Kidney (tissue), 22 donors: ENCODE data around the gene PDLIM5. TPM values are rescaled to one million over a fixed set of nuclear protein-coding genes. Genes with fewer than 3 reads are reported as not detected.
"Not testable (repeated sequence)": the region's sequence is repeated elsewhere in the genome, so short reads cannot be mapped to it uniquely, and the experiment has no call there.

Experiments used
- DNase-seq, 5 donors: peaks; one replicate each; pipeline ENCODE4 v3.0.0-alpha.2; 2013 to 2020
- FAIRE-seq: peaks from 2 replicates; lab custom pipeline; 2012; peaks lifted over from hg19 to GRCh38; lab: Jason Lieb, UNC
- H3K27ac ChIP-seq, 2 donors: one replicate each; pipeline ENCODE4 v1.7.0; 2013; ENCODE audit warnings: low read depth in 2 of 2, low read length in 2 of 2, inconsistent platforms in 1 of 2
- H3K27me3 ChIP-seq: one replicate; pipeline ENCODE4 v1.7.1; 2013; ENCODE audit warnings: low read length, inconsistent platforms; ENCODE audit not compliant: control insufficient read depth, insufficient read depth
- H3K36me3 ChIP-seq, 3 donors: one replicate each; pipeline versions ENCODE4 v1.7.0 to v1.7.1; 2013; ENCODE audit warnings: low read length in 3 of 3, control low read depth in 1 of 3, inconsistent platforms in 1 of 3; ENCODE audit not compliant: insufficient read depth in 3 of 3, control insufficient read depth in 2 of 3
- H3K4me1 ChIP-seq, 3 donors: one replicate each; pipeline versions ENCODE4 v1.7.0 to v1.7.1; 2013; ENCODE audit warnings: low read length in 3 of 3, inconsistent platforms in 1 of 3, low read depth in 1 of 3; ENCODE audit not compliant: control insufficient read depth in 2 of 3, insufficient read depth in 2 of 3
- H3K4me3 ChIP-seq, 3 donors: one replicate each; pipeline versions ENCODE4 v1.7.0 to v1.8.1; 2013; ENCODE audit warnings: low read length in 3 of 3, control low read depth in 1 of 3, inconsistent platforms in 1 of 3
- H3K9ac ChIP-seq, 3 donors: one replicate each; pipeline versions ENCODE4 v1.7.0 to v1.7.1; 2013; ENCODE audit warnings: low read length in 3 of 3, control low read depth in 1 of 3, inconsistent platforms in 1 of 3
- H3K9me3 ChIP-seq, 3 donors: one replicate each; pipeline versions ENCODE4 v1.7.0 to v1.7.1; 2013; ENCODE audit warnings: low read length in 3 of 3, control low read depth in 1 of 3, inconsistent platforms in 1 of 3; ENCODE audit not compliant: control insufficient read depth in 2 of 3, insufficient read depth in 1 of 3
- CTCF ChIP-seq: IDR thresholded peaks from 3 replicates; pipeline ENCODE4 v1.5.1; 2012; ENCODE audit warnings: mild to moderate bottlenecking, moderate library complexity, borderline replicate concordance; ENCODE audit not compliant: insufficient read depth; ENCODE audit errors: extremely low read depth
- intact Hi-C: fragments of 100-400 bp; cut with DNase I; formaldehyde crosslinking; loops from one replicate; pipeline ENCODE4 v1.11.1; 2022
- long read RNA-seq, 10 donors: library from polyadenylated mRNA in 1 of 10; unstranded in 1 of 10; transcript quantifications; one replicate each; pipeline ENCODE4 v2.0.0 and lab custom pipeline, GENCODE V29; 2021 to 2026
- polyA plus RNA-seq: library from polyadenylated mRNA; stranded (reverse); fragments of 350-450 nt; fragmentation: Illumina TruSeq; extraction: RNeasy Lipid Tissue Mini Kit (QIAGEN cat#74804); gene quantifications from one replicate; pipeline ENCODE4 v1.2.3, GENCODE V29; 2014; ENCODE audit warnings: low read depth, low replicate concordance; ENCODE audit not compliant: insufficient read depth
- total RNA-seq: library from RNA; stranded (reverse); fragmentation: NEBNext Ultra II Directional; extraction: Animal tissue kit (Norgen Biotek cat#: 25700); gene quantifications from one replicate; pipeline ENCODE4 v1.2.1, GENCODE V29; 2021
- donor health status: control.
- donor health status: control.
- donor health status: control.
- donor health status: control.
- donor health status: control.
- donor health status: DM: yes; HTN: yes; CAD: no.
- donor health status: Normal renal cell carcinoma (clear cell type).

PDLIM5 gene
- total RNA-seq = 167 TPM
- polyA plus RNA-seq = 24.3 TPM
- long read RNA-seq, donor 1, full-length matches to known transcripts = 4 of 4 reads
- long read RNA-seq, donor 1, partial matches to known transcripts = 0 of 4 reads
- long read RNA-seq, donor 1, other reads (novel, unspliced or antisense) = 0 of 4 reads
- long read RNA-seq, donor 2, partial matches to known transcripts = 0 of 2 reads
- long read RNA-seq, donor 2, other reads (novel, unspliced or antisense) = 0 of 2 reads
- long read RNA-seq, donor 3, full-length matches to known transcripts = 9 of 9 reads
- long read RNA-seq, donor 3, partial matches to known transcripts = 0 of 9 reads
- long read RNA-seq, donor 3, other reads (novel, unspliced or antisense) = 0 of 9 reads
- long read RNA-seq, donor 4, full-length matches to known transcripts = 5 of 5 reads
- long read RNA-seq, donor 4, partial matches to known transcripts = 0 of 5 reads
- long read RNA-seq, donor 4, other reads (novel, unspliced or antisense) = 0 of 5 reads
- long read RNA-seq, donor 5 = 0 reads
- long read RNA-seq, donor 6, partial matches to known transcripts = 0 of 1 reads
- long read RNA-seq, donor 6, other reads (novel, unspliced or antisense) = 0 of 1 reads
- long read RNA-seq, donor 7, full-length matches to known transcripts = 33 of 90 reads
- long read RNA-seq, donor 7, partial matches to known transcripts = 23 of 90 reads
- long read RNA-seq, donor 7, other reads (novel, unspliced or antisense) = 34 of 90 reads
- long read RNA-seq, donor 8, full-length matches to known transcripts = 1 of 8 reads
- long read RNA-seq, donor 8, partial matches to known transcripts = 7 of 8 reads
- long read RNA-seq, donor 8, other reads (novel, unspliced or antisense) = 0 of 8 reads
- long read RNA-seq, donor 9, partial matches to known transcripts = 5 of 5 reads
- long read RNA-seq, donor 9, other reads (novel, unspliced or antisense) = 0 of 5 reads
- long read RNA-seq, donor 10, full-length matches to known transcripts = 4 of 9 reads
- long read RNA-seq, donor 10, partial matches to known transcripts = 5 of 9 reads
- long read RNA-seq, donor 10, other reads (novel, unspliced or antisense) = 0 of 9 reads

- intact Hi-C loops = no loop called here
- no peaks in the 10 kb centered on the region for H3K36me3 ChIP-seq
- peaks cover 0 to 21% (median 2%) of the 10 kb centered on the region in 3 donors for H3K4me1 ChIP-seq
- H3K4me3 ChIP-seq = peak within 1 kb of the TSS; percentile 75 to 96 (median 89)
- no peaks in the 10 kb centered on the region for H3K27me3 ChIP-seq
- peak within 1 kb of the TSS; percentile 95 to 98 for H3K27ac ChIP-seq
- FAIRE-seq (no peak), DNase-seq (peak; percentile 94 to 97 (median 96))
- no peaks in the 10 kb centered on the region for H3K9me3 ChIP-seq
- peak within 1 kb of the TSS; percentile 73 to 92 (median 90) for H3K9ac ChIP-seq
- TF ChIP-seq CTCF = no peak
Observed at GRCh38 chr4:94451695-94452475, at the start of gene PDLIM5. Gene PDLIM5 (plus strand): TSS chr4:94451942. CDS start chr4:94455289, 3,347 bp downstream.

- not testable (repeated sequence) for H3K36me3 ChIP-seq, H3K27me3 ChIP-seq, DNase-seq, H3K4me1 ChIP-seq, FAIRE-seq, H3K4me3 ChIP-seq, H3K27ac ChIP-seq, H3K9me3 ChIP-seq, H3K9ac ChIP-seq
- intact Hi-C loops = loop anchor here (10.0 kb wide), 1 partner anchor 212 kb away; no protein-coding TSS in a partner anchor
Observed at GRCh38 chr4:94402439-94402838, 49.3 kb upstream of the PDLIM5 start.

- H3K4me1 ChIP-seq = no peaks in the 10 kb centered on the region
- intact Hi-C loops = loop anchor here (10.0 kb wide), 1 partner anchor 211 kb away; no protein-coding TSS in a partner anchor
- H3K27me3 ChIP-seq = no peaks in the 10 kb centered on the region
- no peak overlapping the region for H3K27ac ChIP-seq
- no peak overlapping the region for H3K9ac ChIP-seq
- no peaks in the 10 kb centered on the region for H3K36me3 ChIP-seq
- no peak overlapping the region for H3K4me3 ChIP-seq
- TF ChIP-seq CTCF = no peak
- DNase-seq = no peak
- no peak for FAIRE-seq
- H3K9me3 ChIP-seq = no peaks in the 10 kb centered on the region
Observed at GRCh38 chr4:94403751-94404150, 48.0 kb upstream of the PDLIM5 start.
